Neural cell (in vitro differentiated cells): ENCODE results near the gene MAST4. TPM values are rescaled to one million over a fixed set of nuclear protein-coding genes. Genes with fewer than 3 reads are reported as not detected.

Experiments
- H2AFZ ChIP-seq: fragments of 200-600, 300-800 bp; sonication (generic), shearing (Covaris generic); 2 replicates; pipeline ENCODE4 v1.6.0; 2014; ENCODE audit warnings: low read depth, mild to moderate bottlenecking, antibody characterized with exemption, low read length, moderate library complexity
- H3F3A ChIP-seq: fragments of 200-600 bp; shearing (Covaris generic); 2 replicates; pipeline ENCODE4 v1.6.1; 2016; ENCODE audit warnings: mild to moderate bottlenecking, moderate library complexity, mixed read lengths, antibody characterized with exemption, low read length; ENCODE audit not compliant: insufficient read depth, poor library complexity, severe bottlenecking
- H3K27ac ChIP-seq: fragments of 200-600, 300-800 bp; sonication (generic), shearing (Covaris generic); 2 replicates; pipeline ENCODE4 v1.5.1; 2014; ENCODE audit warnings: mild to moderate bottlenecking, low read length, moderate library complexity
- H3K27me3 ChIP-seq: fragments of 300-800, 200-600 bp; sonication (generic), shearing (Covaris generic); 2 replicates; pipeline ENCODE4 v1.6.0; 2014; ENCODE audit warnings: mild to moderate bottlenecking, low read depth, low read length, moderate library complexity; ENCODE audit not compliant: insufficient read depth
- H3K36me3 ChIP-seq: fragments of 300-800, 200-600 bp; sonication (generic), shearing (Covaris generic); 2 replicates; pipeline ENCODE4 v1.5.1; 2014; ENCODE audit warnings: mild to moderate bottlenecking, antibody characterized with exemption, low read length, moderate library complexity; ENCODE audit not compliant: insufficient read depth
- H3K4me2 ChIP-seq: fragments of 300-800, 200-600 bp; sonication (generic), shearing (Covaris generic); 2 replicates; pipeline ENCODE4 v1.6.0; 2014; ENCODE audit warnings: mild to moderate bottlenecking, low read length
- H3K4me3 ChIP-seq: fragments of 300-800, 200-600 bp; sonication (generic), shearing (Covaris generic); 2 replicates; pipeline ENCODE4 v1.5.1; 2014; ENCODE audit warnings: mild to moderate bottlenecking, low read length, moderate library complexity
- H3K79me2 ChIP-seq: fragments of 200-600 bp; shearing (Covaris generic); replicated peaks from 2 replicates; pipeline ENCODE4 v1.6.0; 2014; ENCODE audit warnings: mild to moderate bottlenecking, low read length, moderate library complexity; ENCODE audit not compliant: insufficient read depth
- H3K9ac ChIP-seq: fragments of 300-800, 200-600 bp; sonication (generic), shearing (Covaris generic); 2 replicates; pipeline ENCODE4 v1.6.1; 2016; ENCODE audit warnings: mild to moderate bottlenecking, low read length, mixed read lengths
- H3K9me2 ChIP-seq: fragments of 200-600 bp; shearing (Covaris generic); 2 replicates; pipeline ENCODE4 v1.6.1; 2016; ENCODE audit warnings: mild to moderate bottlenecking, low read length, mixed read lengths; ENCODE audit not compliant: insufficient read depth
- H3K9me3 ChIP-seq: fragments of 200-600, 300-800 bp; sonication (generic), shearing (Covaris generic); 2 replicates; pipeline ENCODE4 v1.6.1; 2016; ENCODE audit warnings: mild to moderate bottlenecking, mixed run types, low read length, moderate library complexity, mixed read lengths
- H4K20me1 ChIP-seq: fragments of 200-600 bp; shearing (Covaris generic); 2 replicates; pipeline ENCODE4 v1.6.1; 2016; ENCODE audit warnings: mild to moderate bottlenecking, mixed run types; ENCODE audit not compliant: insufficient read depth
- CTCF ChIP-seq: fragments of 450-650 bp; IDR thresholded peaks from 2 replicates; pipeline ENCODE4 v1.5.1; 2014; ENCODE audit warnings: antibody characterized with exemption, mild to moderate bottlenecking, moderate library complexity; ENCODE audit not compliant: poor library complexity, severe bottlenecking
- EP300 ChIP-seq: fragments of 450-650 bp; conservative IDR thresholded peaks from 2 replicates; pipeline ENCODE4 v1.6.1; 2014; ENCODE audit warnings: antibody characterized with exemption, mild to moderate bottlenecking, moderate library complexity; ENCODE audit not compliant: poor library complexity, severe bottlenecking
- EZH2 ChIP-seq: fragments of 200-600, 300-800 bp; shearing (Covaris generic), sonication (generic); IDR thresholded peaks from 2 replicates; pipeline ENCODE4 v1.6.1; 2014; ENCODE audit warnings: antibody characterized with exemption, low read length, borderline replicate concordance, mild to moderate bottlenecking; ENCODE audit not compliant: insufficient read depth, poor library complexity, severe bottlenecking
- MXI1 ChIP-seq: fragments of 450-650 bp; conservative IDR thresholded peaks from 2 replicates; pipeline ENCODE4 v1.6.1; 2014; ENCODE audit warnings: antibody characterized with exemption, mild to moderate bottlenecking; ENCODE audit not compliant: poor library complexity, severe bottlenecking
- POLR2AphosphoS5 ChIP-seq: IDR thresholded peaks from 2 replicates; pipeline ENCODE4 v1.6.1; 2012
- RAD21 ChIP-seq: fragments of 450-650 bp; conservative IDR thresholded peaks from 2 replicates; pipeline ENCODE4 v1.6.1; 2014; ENCODE audit warnings: antibody characterized with exemption, mild to moderate bottlenecking, moderate library complexity
- REST ChIP-seq: IDR thresholded peaks from 2 replicates; pipeline ENCODE4 v1.6.1; 2012; ENCODE audit warnings: borderline replicate concordance
- SMC3 ChIP-seq: fragments of 450-650 bp; conservative IDR thresholded peaks from 2 replicates; pipeline ENCODE4 v1.6.1; 2014; ENCODE audit warnings: antibody characterized with exemption, mild to moderate bottlenecking, moderate library complexity; ENCODE audit not compliant: poor library complexity
- TAF1 ChIP-seq: IDR thresholded peaks from 2 replicates; pipeline ENCODE4 v1.6.1; 2012; ENCODE audit warnings: low read depth
- polyA plus RNA-seq: library from polyadenylated mRNA; depleted of rRNA; stranded (reverse); fragments of >200 nt; gene quantifications from 2 replicates; pipeline ENCODE4 v1.2.3, GENCODE V29; 2014

Gene MAST4
- polyA plus RNA-seq, 1 donor from 2014 or later, result 2.3 TPM

DNA sequence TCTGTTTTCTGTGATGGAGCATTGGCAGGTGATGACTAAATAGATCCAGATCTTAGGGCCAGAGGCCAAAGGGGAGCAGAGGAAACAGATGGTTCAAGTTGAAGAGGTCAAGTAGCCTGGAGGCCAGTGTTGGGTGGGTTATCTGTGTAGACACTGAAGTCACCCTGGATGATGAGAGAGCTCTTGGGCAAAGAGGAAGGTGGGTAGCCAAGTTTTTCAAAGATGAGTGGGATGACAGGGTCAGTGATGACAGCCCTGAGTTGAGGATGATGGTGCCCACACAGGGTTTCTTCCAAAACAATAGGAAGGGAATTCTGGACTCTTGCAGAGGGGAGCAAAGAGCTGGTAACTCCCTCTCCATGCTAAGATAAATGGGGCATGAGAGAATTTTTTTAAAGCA lies 523.8 kb downstream of the MAST4 start:
- TF ChIP-seq REST (no peak), MXI1 (no peak), CTCF (no peak), SMC3 (no peak), POLR2AphosphoS5 (no peak), RAD21 (no peak), TAF1 (no peak), EZH2 (no peak), EP300 (no peak)

GRCh38 chr5:67123819-67124218 lies 527.6 kb downstream of the MAST4 start:
- H3K36me3 ChIP-seq, result no peaks in the 10 kb centered on the region
- no peaks in the 10 kb centered on the region for H3K9me3 ChIP-seq
- no peaks in the 10 kb centered on the region for H3K79me2 ChIP-seq
- H3K9ac ChIP-seq, result no peak overlapping the region
- no peaks in the 10 kb centered on the region for H3K9me2 ChIP-seq
- no peaks in the 10 kb centered on the region for H3K27me3 ChIP-seq
- no peak overlapping the region for H3K27ac ChIP-seq
- no peak overlapping the region for H3K4me3 ChIP-seq
- H3K4me2 ChIP-seq, result no peak overlapping the region
- H2AFZ ChIP-seq, result no peak overlapping the region
- TF ChIP-seq SMC3 (no peak), RAD21 (no peak), EP300 (no peak), POLR2AphosphoS5 (no peak), CTCF (no peak), MXI1 (no peak), REST (no peak), TAF1 (no peak), EZH2 (no peak)
- no peaks in the 10 kb centered on the region for H4K20me1 ChIP-seq
- no peaks in the 10 kb centered on the region for H3F3A ChIP-seq

More for the DNA sequence above, 523.8 kb downstream of the MAST4 start:
- H3K27ac ChIP-seq, result no peak overlapping the region
- H3K79me2 ChIP-seq, result no peaks in the 10 kb centered on the region
- no peak overlapping the region for H3K9ac ChIP-seq
- no peak overlapping the region for H2AFZ ChIP-seq
- H3K9me2 ChIP-seq, result no peaks in the 10 kb centered on the region
- no peak overlapping the region for H3K4me3 ChIP-seq
- H3K36me3 ChIP-seq, result no peaks in the 10 kb centered on the region
- no peak overlapping the region for H3K4me2 ChIP-seq
- H3K9me3 ChIP-seq, result no peaks in the 10 kb centered on the region
- H4K20me1 ChIP-seq, result no peaks in the 10 kb centered on the region
- H3K27me3 ChIP-seq, result no peaks in the 10 kb centered on the region
- peaks cover 5% of the 10 kb centered on the region for H3F3A ChIP-seq
